ENCODE results near the gene ACSL4. TPM values are rescaled to one million over a fixed set of nuclear protein-coding genes. Genes with fewer than 3 reads are reported as not detected.
A peak's percentile ranks its signal among the peaks of the same experiment; 100 is the strongest.
"Not testable (repeated sequence)": the region's sequence is repeated elsewhere in the genome, so short reads cannot be mapped to it uniquely, and the experiment has no call there.

Gene ACSL4
- total RNA-seq, 2 experiments from 2014 or later: 34.3 to 44.3 TPM

- DNase-seq (no peak), ATAC-seq (ENCODE audit: low read depth) (no peak)
- no peaks in the 10 kb centered on the region for H3K9me3 Mint-ChIP-seq
- POLR2A ChIA-PET: no interaction called here
- no peak overlapping the region for H3K4me3 Mint-ChIP-seq
- H3K36me3 Mint-ChIP-seq: no peaks in the 10 kb centered on the region
- H3K27ac Mint-ChIP-seq: no peak overlapping the region
- no peaks in the 10 kb centered on the region for H3K4me1 Mint-ChIP-seq
- no peaks in the 10 kb centered on the region for H3K27me3 Mint-ChIP-seq
These were observed 14.6 kb upstream of the ACSL4 start for GRCh38 chrX:109747681-109748080.

- POLR2A ChIA-PET: no interaction called here
- Mint-ChIP-seq H3K27ac (no peak overlapping the region), H3K27me3 (peaks cover 2% of the 10 kb centered on the region), H3K4me3 (no peak overlapping the region), H3K4me1 (no peaks in the 10 kb centered on the region), H3K9me3 (no peaks in the 10 kb centered on the region), H3K36me3 (no peaks in the 10 kb centered on the region)
- DNase-seq (no peak), ATAC-seq (ENCODE audit: low read depth) (no peak)
These were observed 9.7 kb upstream of the ACSL4 start for GRCh38 chrX:109742722-109743121.

- H3K27ac Mint-ChIP-seq; H3K36me3 Mint-ChIP-seq; H3K4me3 Mint-ChIP-seq; H3K9me3 Mint-ChIP-seq; DNase-seq; H3K27me3 Mint-ChIP-seq; H3K4me1 Mint-ChIP-seq; ATAC-seq (ENCODE audit: low read depth); POLR2A ChIA-PET: not testable (repeated sequence)
These were observed 7.8 kb upstream of the ACSL4 start for GRCh38 chrX:109740896-109741295.

- H3K36me3 Mint-ChIP-seq: no peaks in the 10 kb centered on the region
- POLR2A ChIA-PET: no interaction called here
- no peak for DNase-seq
- no peak overlapping the region for H3K27ac Mint-ChIP-seq
- H3K4me3 Mint-ChIP-seq: no peak overlapping the region
- peaks cover 2% of the 10 kb centered on the region for H3K27me3 Mint-ChIP-seq
- no peaks in the 10 kb centered on the region for H3K4me1 Mint-ChIP-seq
- ATAC-seq (ENCODE audit: low read depth): no peak
- H3K9me3 Mint-ChIP-seq: no peaks in the 10 kb centered on the region
These were observed 7.4 kb upstream of the ACSL4 start for GRCh38 chrX:109740433-109740809.

- DNase-seq (no peak), ATAC-seq (ENCODE audit: low read depth) (no peak)
- H3K27ac Mint-ChIP-seq: no peak overlapping the region
- H3K4me1 Mint-ChIP-seq: peaks cover 2% of the 10 kb centered on the region
- POLR2A ChIA-PET: no interaction called here
- no peaks in the 10 kb centered on the region for H3K36me3 Mint-ChIP-seq
- no peak overlapping the region for H3K4me3 Mint-ChIP-seq
- peaks cover 2% of the 10 kb centered on the region for H3K27me3 Mint-ChIP-seq
- H3K9me3 Mint-ChIP-seq: no peaks in the 10 kb centered on the region
These were observed 6.8 kb upstream of the ACSL4 start for GRCh38 chrX:109739625-109740432.

GRCh38 chrX:109735202-109735744 lies 2.2 kb upstream of the ACSL4 start:
- Mint-ChIP-seq H3K27me3 (no peaks in the 10 kb centered on the region), H3K36me3 (peaks cover 7% of the 10 kb centered on the region), H3K9me3 (no peaks in the 10 kb centered on the region), H3K4me3 (no peak overlapping the region), H3K4me1 (peaks cover 9% of the 10 kb centered on the region), H3K27ac (no peak overlapping the region)
- POLR2A ChIA-PET: no interaction called here
- DNase-seq: no peak
- no peak for ATAC-seq (ENCODE audit: low read depth)

- DNase-seq: no peak
- peaks cover 14% of the 10 kb centered on the region for H3K36me3 Mint-ChIP-seq
- peaks cover 19% of the 10 kb centered on the region for H3K4me1 Mint-ChIP-seq
- no peaks in the 10 kb centered on the region for H3K27me3 Mint-ChIP-seq
- H3K4me3 Mint-ChIP-seq: peak overlapping the region; percentile 86
- peak overlapping the region; percentile 86 for H3K27ac Mint-ChIP-seq
- ATAC-seq (ENCODE audit: low read depth): no peak
- H3K9me3 Mint-ChIP-seq: no peaks in the 10 kb centered on the region
- POLR2A ChIA-PET: interaction anchor here (0.6 kb wide), 1 partner anchor 121 kb away, joined by 4 read pairs; no protein-coding TSS in a partner anchor
These were observed 591 bp upstream of the ACSL4 start for GRCh38 chrX:109733613-109734083.

- peak overlapping the region; percentile 97 for H3K4me3 Mint-ChIP-seq
- no peak for DNase-seq
These were observed 848 bp downstream of the ACSL4 start for GRCh38 chrX:109732017-109732801.

GRCh38 chrX:109728173-109728535 lies 4.9 kb downstream of the ACSL4 start:
- Mint-ChIP-seq H3K4me3 (peak overlapping the region; percentile 13), H3K4me1 (peaks cover 14% of the 10 kb centered on the region), H3K27me3 (no peaks in the 10 kb centered on the region), H3K27ac (no peak overlapping the region), H3K36me3 (peaks cover 18% of the 10 kb centered on the region), H3K9me3 (no peaks in the 10 kb centered on the region)
- DNase-seq: no peak
- POLR2A ChIA-PET: no interaction called here
- no peak for ATAC-seq (ENCODE audit: low read depth)

More at GRCh38 chrX:109732017-109732801, 848 bp downstream of the ACSL4 start:
- POLR2A ChIA-PET: interaction anchor here (1.1 kb wide), 1 partner anchor 21 kb away, joined by 3 read pairs; no protein-coding TSS in a partner anchor
- H3K27ac Mint-ChIP-seq: peak overlapping the region; percentile 99
- peak; percentile 35 for ATAC-seq (ENCODE audit: low read depth)
- H3K9me3 Mint-ChIP-seq: no peaks in the 10 kb centered on the region
- peaks cover 14% of the 10 kb centered on the region for H3K36me3 Mint-ChIP-seq
- H3K4me1 Mint-ChIP-seq: peaks cover 19% of the 10 kb centered on the region
- H3K27me3 Mint-ChIP-seq: no peaks in the 10 kb centered on the region

GRCh38 chrX:109724971-109725370 lies 8.1 kb downstream of the ACSL4 start:
- H3K27me3 Mint-ChIP-seq; H3K4me3 Mint-ChIP-seq; POLR2A ChIA-PET; H3K27ac Mint-ChIP-seq; H3K4me1 Mint-ChIP-seq; ATAC-seq (ENCODE audit: low read depth); DNase-seq; H3K9me3 Mint-ChIP-seq: not testable (repeated sequence)
- H3K36me3 Mint-ChIP-seq: peaks cover 11% of the 10 kb centered on the region

- Mint-ChIP-seq H3K4me3 (no peak overlapping the region), H3K9me3 (no peaks in the 10 kb centered on the region), H3K4me1 (peaks cover 3% of the 10 kb centered on the region), H3K27ac (no peak overlapping the region), H3K36me3 (peaks cover 6% of the 10 kb centered on the region), H3K27me3 (no peaks in the 10 kb centered on the region)
- no peak for DNase-seq
- POLR2A ChIA-PET: interaction anchor here (1.2 kb wide), 1 partner anchor 184 kb away, joined by 3 read pairs; the partner anchor contains the start of gene NXT2
- ATAC-seq (ENCODE audit: low read depth): no peak
These were observed 12.1 kb downstream of the ACSL4 start for GRCh38 chrX:109720947-109721346.

- Mint-ChIP-seq H3K27ac (no peak overlapping the region), H3K36me3 (peaks cover 3% of the 10 kb centered on the region), H3K4me1 (peaks cover 3% of the 10 kb centered on the region), H3K27me3 (no peaks in the 10 kb centered on the region), H3K9me3 (no peaks in the 10 kb centered on the region), H3K4me3 (no peak overlapping the region)
- DNase-seq: no peak
- ATAC-seq (ENCODE audit: low read depth): no peak
- POLR2A ChIA-PET: interaction anchor here (0.6 kb wide), 1 partner anchor 589 kb away, joined by 4 read pairs; no protein-coding TSS in a partner anchor
These were observed 13.8 kb downstream of the ACSL4 start for GRCh38 chrX:109719264-109719663.

- H3K9me3 Mint-ChIP-seq: no peaks in the 10 kb centered on the region
- DNase-seq: no peak
- POLR2A ChIA-PET: no interaction called here
- peaks cover 5% of the 10 kb centered on the region for H3K4me1 Mint-ChIP-seq
- no peaks in the 10 kb centered on the region for H3K27me3 Mint-ChIP-seq
- H3K4me3 Mint-ChIP-seq: no peak overlapping the region
- no peak for ATAC-seq (ENCODE audit: low read depth)
- peak overlapping the region; percentile 9 for H3K27ac Mint-ChIP-seq
- no peaks in the 10 kb centered on the region for H3K36me3 Mint-ChIP-seq
These were observed 16.5 kb downstream of the ACSL4 start for GRCh38 chrX:109716431-109717028.

Data from activated naive CD8-positive, alpha-beta T cell treated with anti-CD3 and anti-CD28 coated beads, Interleukin-2, amount 10 ng/mL, durations not matched to agents 7 days and 5 days (primary cell).